LNCaP clone FGC (cell line): Measurements from ENCODE around the gene TOLLIP.
A peak's percentile ranks its signal among the peaks of the same experiment; 100 is the strongest.

Experiments
- DNase-seq: peaks from one replicate; pipeline ENCODE4 v3.0.0-alpha.2; 2011; ENCODE audit warnings: low read depth
- H3K4me3 ChIP-seq: 2 replicates; pipeline ENCODE4 v1.5.1; 2011; ENCODE audit warnings: mild to moderate bottlenecking, low read depth, low read length, control low read depth
- CTCF ChIP-seq: IDR thresholded peaks from 2 replicates; pipeline ENCODE4 v1.5.1; 2012; ENCODE audit warnings: mild to moderate bottlenecking; ENCODE audit not compliant: control insufficient read depth, insufficient read depth; ENCODE audit errors: extremely low read depth

The TOLLIP gene

GRCh38 chr11:1296287-1296686, 13.1 kb downstream of the TOLLIP start:
- no peak for DNase-seq
- H3K4me3 ChIP-seq: no peak overlapping the region
- TF ChIP-seq CTCF: no peak

DNA sequence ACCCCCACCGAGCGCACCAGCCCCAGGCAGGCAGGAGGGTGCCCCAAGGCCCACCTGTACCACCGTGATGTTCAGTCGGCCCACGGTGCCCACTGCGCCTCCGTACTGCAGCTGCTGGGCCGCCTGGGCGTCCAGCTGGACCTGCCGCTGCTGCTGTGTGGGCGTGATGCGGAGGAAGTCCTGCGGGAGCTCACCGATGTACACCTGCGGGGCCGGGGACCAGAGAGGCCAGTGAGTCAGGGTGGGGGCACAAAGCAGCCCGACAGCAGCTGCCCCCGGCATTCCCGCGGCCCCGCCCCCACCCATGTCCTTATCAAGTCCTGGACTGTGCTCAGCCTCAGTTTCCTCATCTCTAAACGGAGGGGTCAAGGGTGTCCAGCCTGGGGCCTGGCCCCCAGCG, 13.8 kb downstream of the TOLLIP start:
- no peak overlapping the region for H3K4me3 ChIP-seq
- DNase-seq: no peak
- TF ChIP-seq CTCF: no peak

GRCh38 chr11:1295086-1295485, 14.3 kb downstream of the TOLLIP start:
- H3K4me3 ChIP-seq: no peak overlapping the region

DNA sequence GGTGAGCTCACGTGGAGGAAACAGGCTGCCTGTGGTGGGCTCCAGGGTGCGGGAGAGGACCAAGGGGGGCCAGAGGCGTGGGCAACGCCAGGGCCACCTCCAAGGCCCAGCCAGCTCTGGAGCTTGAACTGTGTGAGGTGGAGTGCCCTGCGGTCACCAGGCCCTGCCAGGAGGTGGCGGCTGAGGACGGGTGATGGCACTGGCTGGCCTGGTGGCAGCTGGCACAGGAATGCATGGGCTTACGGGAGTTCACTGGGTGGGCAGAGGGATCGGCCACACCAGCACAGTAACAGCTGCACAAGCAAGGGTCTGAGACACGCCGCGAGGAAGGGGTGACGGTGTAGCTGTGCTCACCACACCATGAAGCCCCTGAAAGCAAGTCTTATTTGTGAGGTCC, 15.8 kb downstream of the TOLLIP start:
- H3K4me3 ChIP-seq: no peak overlapping the region
- DNase-seq: no peak
- peak; percentile 66 for TF ChIP-seq CTCF

More at GRCh38 chr11:1295086-1295485, 14.3 kb downstream of the TOLLIP start:
- TF ChIP-seq CTCF: no peak
- DNase-seq: no peak

- no peak for TF ChIP-seq CTCF
- no peak for DNase-seq
- H3K4me3 ChIP-seq: no peak overlapping the region
Measured at GRCh38 chr11:1292644-1293618, 16.5 kb downstream of the TOLLIP start.

- no peak for TF ChIP-seq CTCF
- H3K4me3 ChIP-seq: no peak overlapping the region
- no peak for DNase-seq
Measured at GRCh38 chr11:1292018-1292643, 17.3 kb downstream of the TOLLIP start.
